Subcutaneous adipose tissue (tissue), 4 donors: ENCODE measurements around the gene ZNF665. TPM values are rescaled to one million over a fixed set of nuclear protein-coding genes. Genes with fewer than 3 reads are reported as not detected.

Experiments used
- CTCF ChIP-seq: fragments of 450-650 bp; IDR thresholded peaks from one replicate; pipeline ENCODE4 v1.5.1; 2016; ENCODE audit warnings: low read depth, mild to moderate bottlenecking, control low read depth, antibody characterized with exemption, moderate library complexity
- total RNA-seq, 4 donors: library from RNA; depleted of rRNA; stranded (reverse); fragments of >200 nt; gene quantifications; one replicate each; pipeline ENCODE4 v1.1.0, GENCODE V29; 2016

Gene ZNF665
- total RNA-seq, 4 donors from 2014 or later, result 5.6 to 12.1 (median 7.3) TPM

DNA sequence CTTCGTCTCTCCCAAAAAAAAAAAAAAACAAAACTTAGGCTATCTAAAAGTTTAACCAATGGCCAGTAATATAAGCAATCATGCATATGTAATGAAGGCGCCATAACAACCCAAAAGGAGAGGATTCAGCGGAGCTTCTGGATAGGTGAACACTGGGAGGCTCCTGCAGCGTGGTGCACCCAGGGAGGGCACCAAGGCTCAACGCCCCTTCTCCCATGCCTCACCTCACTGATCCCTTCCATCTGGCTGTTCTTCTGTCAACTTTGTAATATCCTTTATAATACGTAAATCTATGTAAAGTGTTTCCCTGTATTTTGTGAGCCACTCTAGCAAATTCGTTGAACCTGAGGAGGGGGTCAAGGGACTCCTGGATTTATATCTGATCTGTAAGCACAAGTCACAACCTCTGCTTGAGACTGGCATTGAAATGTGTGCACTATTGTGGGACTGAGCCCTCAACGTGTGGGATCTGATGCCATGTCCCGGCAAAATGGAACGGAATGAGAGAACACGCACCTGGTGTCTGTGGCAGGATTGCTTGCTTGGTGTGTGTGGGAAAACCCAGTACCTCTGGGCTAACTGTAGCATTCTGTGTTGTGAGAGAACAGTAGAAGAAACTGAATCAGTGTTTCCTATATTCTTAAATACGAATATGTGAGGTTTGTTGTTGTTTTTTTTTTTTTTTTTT, 521 bp upstream of the ZNF665 start:
- TF ChIP-seq CTCF, result no peak

DNA sequence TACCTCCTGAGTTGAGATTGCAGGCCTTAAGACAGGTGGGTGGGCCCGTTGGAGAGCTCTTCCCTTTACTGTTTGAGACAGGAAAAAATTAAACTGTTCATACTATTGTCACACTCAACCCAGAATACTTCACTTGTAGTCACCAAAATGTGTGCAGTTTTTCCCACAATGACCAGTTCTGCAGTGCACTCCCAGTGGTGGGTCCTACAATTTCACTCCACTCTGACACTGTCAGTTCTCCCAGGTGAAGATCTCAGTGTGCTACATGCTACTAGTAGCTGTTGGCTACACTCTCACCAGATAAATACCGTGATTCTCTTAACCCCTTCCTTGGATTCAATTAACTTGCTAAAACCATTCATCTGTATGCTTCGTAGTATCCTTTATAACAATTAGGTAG, 2.9 kb downstream of the ZNF665 start:
- TF ChIP-seq CTCF, result no peak

DNA sequence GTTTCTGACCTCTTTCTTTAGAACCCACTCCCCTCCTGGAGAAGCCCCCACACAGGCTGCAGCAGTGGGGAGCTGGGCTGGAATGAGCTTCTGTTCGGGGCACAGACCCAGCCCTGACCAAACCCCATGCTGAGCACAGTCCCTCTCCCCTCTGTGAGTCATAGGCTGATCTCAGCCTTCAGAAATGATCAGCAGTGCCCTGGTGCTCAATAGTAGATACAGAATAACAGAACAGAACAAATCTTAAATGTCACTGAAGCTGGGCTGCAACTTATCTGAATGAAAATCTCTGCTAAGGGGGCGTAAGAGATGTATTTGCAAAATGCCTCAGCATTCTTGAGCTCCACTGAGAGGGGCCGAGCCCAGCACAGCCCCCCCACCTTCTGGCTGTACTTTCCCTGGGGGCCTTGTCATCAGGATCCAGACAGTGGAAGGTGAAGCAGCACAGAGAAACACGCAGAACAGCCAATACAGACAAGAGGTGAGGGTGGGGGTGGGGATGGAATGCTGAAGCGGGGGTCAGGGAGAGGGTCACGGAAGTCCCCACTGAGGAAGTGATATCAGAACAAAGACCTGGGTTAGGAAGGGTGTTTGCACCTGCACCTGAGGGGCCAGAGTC, 9.9 kb downstream of the ZNF665 start:
- TF ChIP-seq CTCF, result no peak

DNA sequence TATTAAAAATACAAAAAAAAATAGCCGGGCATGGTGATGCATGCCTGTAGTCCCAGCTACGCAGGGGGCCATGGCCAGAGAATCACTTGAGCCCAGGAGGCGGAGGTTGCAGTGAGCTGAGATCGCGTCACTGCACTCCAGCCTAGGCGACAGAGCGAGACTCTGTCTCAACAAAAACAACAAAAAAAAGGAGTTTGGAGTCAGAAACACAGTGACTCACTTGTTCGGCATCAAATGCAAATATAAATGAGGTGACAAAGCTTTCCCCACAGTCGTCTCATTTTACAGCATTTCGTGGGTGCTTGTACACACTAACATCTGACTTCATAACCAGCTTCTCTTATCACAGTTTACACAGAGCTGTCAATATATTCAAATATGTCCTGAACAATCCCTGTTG, 11.0 kb downstream of the ZNF665 start:
- TF ChIP-seq CTCF, result no peak

DNA sequence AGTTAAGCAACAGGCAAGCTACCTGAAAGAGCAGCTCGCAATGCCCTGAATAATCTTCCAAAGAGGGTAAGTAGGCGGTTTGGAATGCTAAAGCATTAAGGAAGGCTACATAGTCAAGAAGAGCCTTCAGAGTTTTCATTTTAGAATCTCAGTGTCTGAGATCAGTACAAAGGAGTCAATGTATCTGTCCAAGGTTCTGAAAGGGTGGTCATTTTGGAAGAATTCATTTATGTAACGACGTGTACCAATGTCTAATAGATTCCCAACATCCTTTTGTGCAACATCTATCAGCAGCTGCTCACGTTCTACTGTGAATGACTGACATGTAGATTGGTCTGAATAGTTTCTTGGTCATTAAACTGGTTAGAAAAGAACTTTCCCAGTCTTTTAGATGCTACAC, 15.2 kb downstream of the ZNF665 start:
- no peak for TF ChIP-seq CTCF

- no peak for TF ChIP-seq CTCF
Measured at GRCh38 chr19:53172889-53173288, 20.3 kb downstream of the ZNF665 start.

DNA sequence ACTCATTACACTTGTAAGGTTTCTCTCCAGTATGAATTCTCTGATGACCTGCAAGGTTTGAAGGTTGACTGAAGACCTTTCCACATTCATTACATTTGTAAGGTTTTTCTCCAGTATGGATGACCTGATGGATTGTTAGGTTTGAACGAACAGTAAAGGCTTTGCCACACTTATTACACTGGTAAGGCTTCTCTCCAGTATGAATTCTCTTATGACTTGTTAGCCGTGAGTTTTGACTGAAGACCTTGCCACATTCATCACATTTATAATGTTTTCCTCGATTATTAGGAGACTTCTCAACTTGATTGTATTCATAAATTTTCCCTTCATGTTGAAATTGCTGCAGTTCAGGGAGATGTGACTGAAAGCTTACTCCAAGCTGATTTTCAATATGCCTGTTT, 27.5 kb downstream of the ZNF665 start:
- TF ChIP-seq CTCF, result no peak
